Measurements from ENCODE around the gene USP4. TPM values are rescaled to one million over a fixed set of nuclear protein-coding genes. Genes with fewer than 3 reads are reported as not detected.
"Not testable (repeated sequence)": the region's sequence is repeated elsewhere in the genome, so short reads cannot be mapped to it uniquely, and the experiment has no call there.

Gene USP4
- total RNA-seq, 4 donors from 2014 or later = 19.8 to 32.6 (median 28.5) TPM

DNA sequence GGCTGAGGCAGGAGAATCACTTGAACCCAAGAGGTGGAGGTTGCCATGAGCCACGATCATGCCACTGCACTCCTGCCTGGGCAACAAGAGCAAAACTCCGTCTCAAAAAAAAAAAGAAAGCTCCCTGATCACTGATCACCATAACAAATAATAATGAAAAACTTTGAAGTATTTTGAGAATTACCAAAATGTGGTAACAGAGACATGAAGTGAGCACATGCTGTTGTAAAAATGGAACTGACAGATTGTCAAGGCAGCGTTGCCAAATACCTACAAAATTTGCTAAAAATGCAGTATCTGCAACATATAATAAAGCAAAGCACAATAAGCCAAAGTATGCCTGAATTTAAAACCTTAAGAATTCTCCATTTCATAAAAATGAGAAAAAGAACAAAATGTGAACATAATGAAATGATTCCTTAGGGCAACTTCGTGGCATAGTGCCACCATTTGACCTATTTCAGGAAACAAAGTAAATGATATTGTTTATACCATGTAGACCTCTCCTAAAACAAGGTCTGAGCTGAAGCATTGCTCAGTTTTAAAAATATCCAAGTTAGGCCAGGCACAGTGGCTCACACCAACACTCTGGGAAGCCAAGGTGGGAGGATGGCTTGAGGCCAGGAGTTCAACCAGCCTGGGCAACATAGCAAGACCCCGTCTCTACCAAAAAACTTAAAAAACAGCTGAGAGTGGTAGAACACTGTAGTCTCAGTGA lies 5.8 kb downstream of the USP4 start:
- no peak overlapping the region for H3K4me3 ChIP-seq (replicated peaks in 1 of 3)
- peaks cover 30 to 40% of the 10 kb centered on the region in 2 donors for H3K36me3 ChIP-seq
- no peak overlapping the region for H3K27ac ChIP-seq
- intact Hi-C loops (cut with DNase I) = loop anchor here (10.0 kb wide), 1 partner anchor 159 kb away; the partner anchor contains the start of gene KLHDC8B
- H3K4me1 ChIP-seq = peaks cover 0 to 9% of the 10 kb centered on the region in 2 donors
- no peaks in the 10 kb centered on the region for H3K9me3 ChIP-seq
- 91 to 92% methylated on average over 5 of the region's 5 CpGs for WGBS, 2 donors
- DNase-seq = no peak
- no peak for TF ChIP-seq CTCF (IDR thresholded peaks at IDR 0.05)
- TF ChIP-seq POLR2A (IDR thresholded peaks at IDR 0.05) = no peak
- H3K27me3 ChIP-seq = no peaks in the 10 kb centered on the region

GRCh38 chr3:49333091-49333490 lies 6.8 kb downstream of the USP4 start:
- no peaks in the 10 kb centered on the region for H3K9me3 ChIP-seq
- no peaks in the 10 kb centered on the region for H3K27me3 ChIP-seq
- no peak for DNase-seq
- WGBS, 2 donors = 87 to 95% methylated on average over 3 of the region's 3 CpGs
- intact Hi-C loops (cut with DNase I) = loop anchor here (10.0 kb wide), 1 partner anchor 158 kb away; the partner anchor contains the start of gene KLHDC8B
- H3K4me1 ChIP-seq = no peaks in the 10 kb centered on the region
- H3K4me3 ChIP-seq (replicated peaks in 1 of 3) = no peak overlapping the region
- peaks cover 39 to 50% of the 10 kb centered on the region in 2 donors for H3K36me3 ChIP-seq
- TF ChIP-seq CTCF (IDR thresholded peaks at IDR 0.05) (no peak), POLR2A (IDR thresholded peaks at IDR 0.05) (no peak)
- H3K27ac ChIP-seq = no peak overlapping the region

GRCh38 chr3:49329186-49329585 lies 10.7 kb downstream of the USP4 start:
- Histone ChIP-seq H3K27me3 (no peaks in the 10 kb centered on the region), H3K9me3 (no peaks in the 10 kb centered on the region), H3K27ac (no peak overlapping the region), H3K4me1 (no peaks in the 10 kb centered on the region), H3K4me3 (replicated peaks in 1 of 3) (no peak overlapping the region), H3K36me3 (peaks cover 62 to 64% of the 10 kb centered on the region in 2 donors)
- WGBS, 2 donors = 95 to 97% methylated on average over 4 of the region's 4 CpGs
- intact Hi-C loops (cut with DNase I) = no loop called here
- no peak for DNase-seq
- TF ChIP-seq POLR2A (IDR thresholded peaks at IDR 0.05) (no peak), CTCF (IDR thresholded peaks at IDR 0.05) (no peak)

DNA sequence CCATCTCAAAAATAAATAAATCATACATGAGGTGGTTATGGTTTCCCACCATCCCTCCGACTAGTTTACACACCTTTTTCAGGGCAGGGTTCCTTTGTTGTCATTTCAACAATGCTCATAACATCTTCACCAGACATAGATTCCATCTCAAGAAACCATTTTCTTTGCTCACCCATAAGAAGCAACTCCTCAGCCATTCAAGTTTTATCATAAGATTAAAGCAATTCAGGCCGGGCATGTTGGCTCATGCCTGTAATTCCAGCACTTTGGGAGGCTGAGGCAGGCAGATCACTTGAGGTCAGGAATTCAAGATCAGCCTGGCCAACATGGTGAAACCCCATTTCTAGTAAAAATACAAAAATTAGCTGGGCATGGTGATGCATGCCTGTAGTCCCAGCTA lies 11.5 kb downstream of the USP4 start:
- H3K27ac ChIP-seq; DNase-seq; H3K9me3 ChIP-seq; H3K27me3 ChIP-seq; H3K4me1 ChIP-seq; H3K4me3 ChIP-seq (replicated peaks in 1 of 3); intact Hi-C loops (cut with DNase I): not testable (repeated sequence)
- WGBS, 2 donors = 91 to 96% methylated on average over 2 of the region's 2 CpGs
- H3K36me3 ChIP-seq = peaks cover 63 to 69% of the 10 kb centered on the region in 2 donors

DNA sequence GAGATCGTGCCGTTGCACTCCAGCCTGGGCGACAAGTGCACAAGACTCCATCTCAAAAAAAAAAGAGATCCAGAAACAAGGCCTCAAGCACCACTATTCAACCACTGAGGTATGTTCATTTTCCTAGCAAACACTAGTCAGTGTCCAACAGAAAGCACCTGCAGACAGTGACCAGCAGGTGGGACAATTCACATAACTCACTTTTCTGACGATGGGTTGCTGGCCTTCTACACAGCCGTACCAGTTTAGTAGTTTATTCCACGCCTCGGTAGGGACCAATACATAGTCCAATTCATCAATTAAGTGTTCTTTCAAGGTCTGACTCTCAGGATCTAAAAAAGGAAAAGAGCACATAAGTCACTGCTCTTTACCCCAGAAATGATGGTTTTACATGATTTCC lies 12.4 kb downstream of the USP4 start:
- intact Hi-C loops (cut with DNase I) = no loop called here
- peak in 2 of 6 experiments; percentile 6 to 19 for TF ChIP-seq CTCF (IDR thresholded peaks at IDR 0.05)
- no peak for TF ChIP-seq POLR2A (IDR thresholded peaks at IDR 0.05)
- Histone ChIP-seq H3K36me3 (peaks cover 66 to 71% of the 10 kb centered on the region in 2 donors), H3K4me1 (no peaks in the 10 kb centered on the region), H3K4me3 (replicated peaks in 1 of 3) (no peak overlapping the region), H3K27me3 (no peaks in the 10 kb centered on the region), H3K27ac (no peak overlapping the region), H3K9me3 (no peaks in the 10 kb centered on the region)
- no peak for DNase-seq
- WGBS, 2 donors = 84% methylated on average over 7 of the region's 7 CpGs
